GM13976 (cell line): ENCODE measurements around the gene VASH1.

Source experiments
- DNase-seq: peaks from one replicate; pipeline ENCODE4 v3.0.0; 2012; ENCODE audit warnings: low spot score
- CTCF ChIP-seq: IDR thresholded peaks from 2 replicates; pipeline ENCODE4 v1.5.1; 2012; ENCODE audit warnings: borderline replicate concordance, mild to moderate bottlenecking; ENCODE audit not compliant: insufficient read depth; ENCODE audit errors: extremely low read depth, missing control alignments, control extremely low read depth
- in situ Hi-C: fragments of 300-500 bp; cut with MboI; formaldehyde crosslinking; loops from one replicate; pipeline ENCODE4 v1.12.0; 2022; ENCODE audit warnings: low sequenced_read_pairs, mixed read lengths, inconsistent platforms; ENCODE audit not compliant: unreplicated experiment

The VASH1 gene

DNA sequence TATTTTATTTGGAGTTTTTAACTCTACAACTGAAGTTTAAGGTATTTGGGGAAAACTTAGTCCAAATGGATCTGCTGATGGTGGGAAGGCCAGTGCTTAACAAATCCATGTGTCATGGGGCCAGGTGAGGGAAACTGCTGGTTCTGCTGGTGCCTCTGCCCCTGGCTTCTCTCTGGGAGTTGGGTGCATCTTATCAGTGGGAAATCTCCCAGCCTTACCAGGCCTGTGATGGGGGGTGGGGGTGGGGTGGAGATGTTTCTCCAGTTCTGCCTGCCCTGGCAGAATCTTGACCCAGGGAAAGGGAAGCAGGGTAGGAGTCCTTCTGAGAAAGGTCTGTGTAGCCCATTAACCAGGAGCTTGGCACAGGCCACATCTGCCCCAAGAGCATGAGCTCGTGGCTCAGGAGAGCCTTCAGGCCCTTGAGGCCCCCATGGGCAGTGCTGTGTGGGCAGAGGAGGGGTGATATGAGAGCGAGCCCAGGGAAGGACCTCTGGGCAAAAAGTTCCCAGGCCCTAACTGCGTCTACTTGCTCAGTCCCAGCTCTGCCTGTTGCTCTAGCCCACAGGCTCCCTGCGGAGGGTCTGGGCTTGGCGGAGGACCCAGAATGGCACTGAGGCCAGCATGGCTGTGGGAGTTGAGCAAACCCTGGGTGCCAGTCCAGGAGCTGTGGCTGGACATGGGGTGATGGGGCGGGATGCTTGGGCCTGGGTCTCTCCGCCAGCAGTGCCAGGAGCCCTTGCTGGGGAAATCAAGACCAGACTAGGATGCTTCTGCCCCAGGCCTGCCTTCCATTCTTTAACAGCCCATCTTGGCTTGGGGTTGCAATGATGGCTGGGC, 18.2 kb downstream of the VASH1 start:
- DNase-seq = no peak
- in situ Hi-C loops = no loop called here
- no peak for TF ChIP-seq CTCF

- no peak for TF ChIP-seq CTCF
- in situ Hi-C loops = no loop called here
Measured at GRCh38 chr14:76780058-76780345, 18.7 kb downstream of the VASH1 start.

DNA sequence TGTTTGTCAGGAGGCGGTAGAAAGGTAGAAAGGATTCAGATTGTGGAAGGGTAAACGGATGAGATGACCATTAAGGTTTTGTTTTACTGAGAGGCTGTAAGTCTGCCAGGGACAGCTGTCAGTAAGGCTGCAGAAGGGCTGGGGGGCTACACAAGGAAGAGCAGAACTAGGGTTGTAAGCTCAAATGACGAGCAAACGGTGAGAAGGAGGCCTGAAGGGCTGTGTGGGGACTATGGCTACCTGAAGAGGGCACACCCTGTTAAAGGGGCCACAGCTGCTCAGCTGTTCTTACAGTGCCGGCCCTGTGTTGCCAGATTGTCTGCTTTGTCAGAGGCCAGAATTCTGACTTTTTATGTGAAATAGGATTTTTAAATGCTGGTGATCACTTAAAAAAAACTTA, 19.1 kb downstream of the VASH1 start:
- in situ Hi-C loops = no loop called here
- no peak for TF ChIP-seq CTCF
- no peak for DNase-seq

More at GRCh38 chr14:76780058-76780345, 18.7 kb downstream of the VASH1 start:
- no peak for DNase-seq

- in situ Hi-C loops = no loop called here
- DNase-seq = no peak
- TF ChIP-seq CTCF = no peak
Measured at GRCh38 chr14:76780875-76781647, 19.8 kb downstream of the VASH1 start.

DNA sequence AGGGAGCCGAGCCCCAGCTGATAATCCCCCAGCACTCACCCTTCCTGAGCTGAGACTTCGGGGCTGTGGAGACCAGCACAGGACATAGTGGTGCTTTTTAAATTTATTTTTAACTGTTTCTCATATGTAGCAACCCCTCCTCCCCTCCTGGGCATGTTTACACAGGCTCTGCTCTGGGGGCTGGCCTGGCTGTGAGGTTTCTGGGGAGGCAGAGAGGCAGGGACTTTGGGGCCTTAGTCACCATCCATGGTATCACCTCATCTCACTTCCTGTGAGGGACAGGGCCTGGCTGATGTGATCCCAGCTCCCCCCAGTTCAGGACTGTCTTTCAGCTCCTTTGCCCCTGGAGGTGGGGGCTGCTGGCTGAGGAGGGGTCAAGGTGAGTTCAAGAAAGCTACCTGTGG, 20.4 kb downstream of the VASH1 start:
- no peak for DNase-seq
- in situ Hi-C loops = no loop called here
- no peak for TF ChIP-seq CTCF

DNA sequence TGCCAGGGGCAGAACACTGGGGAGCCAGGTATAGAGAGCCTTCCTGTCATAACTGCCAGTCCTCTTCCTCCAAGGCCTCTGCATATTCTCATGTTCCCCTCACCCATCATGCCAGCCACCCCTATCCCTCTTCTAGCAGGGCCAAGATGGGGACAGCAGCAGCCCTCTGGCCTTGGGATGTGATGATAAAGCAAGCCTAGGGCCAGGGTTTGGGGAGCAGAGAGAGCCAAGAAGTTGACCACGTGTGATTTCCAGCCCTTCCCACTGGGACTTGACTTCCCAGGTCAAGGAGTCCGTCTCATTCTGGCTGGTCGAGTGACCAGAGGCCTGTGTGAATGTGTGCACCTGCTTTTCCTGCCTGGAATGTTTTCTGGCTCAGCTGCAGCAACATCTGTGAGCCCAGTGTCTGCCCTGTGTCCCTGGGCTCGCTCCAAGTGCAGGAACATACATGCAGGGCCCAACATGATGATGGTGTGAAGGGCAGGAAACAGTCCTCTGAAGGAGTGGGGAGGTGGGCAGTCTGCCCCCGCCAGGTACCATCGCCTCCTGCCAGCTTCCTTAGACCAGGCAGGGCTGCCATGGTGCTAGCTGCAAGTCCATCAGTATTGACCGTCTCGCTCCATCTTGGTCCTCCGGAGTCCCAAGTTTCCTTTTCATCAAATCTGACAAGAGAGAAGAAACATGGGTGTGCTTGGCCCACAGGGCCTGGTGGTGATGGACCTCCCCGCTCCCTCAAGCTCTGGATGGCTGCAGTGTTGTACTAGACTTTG, 21.0 kb downstream of the VASH1 start:
- in situ Hi-C loops = no loop called here
- TF ChIP-seq CTCF = no peak
- DNase-seq = no peak
